Measurements from ENCODE around the gene ZNF234. TPM values are rescaled to one million over a fixed set of nuclear protein-coding genes. Genes with fewer than 3 reads are reported as not detected.

Gene ZNF234
- total RNA-seq, 1 experiment from 2014 or later: 7.5 TPM

DNA sequence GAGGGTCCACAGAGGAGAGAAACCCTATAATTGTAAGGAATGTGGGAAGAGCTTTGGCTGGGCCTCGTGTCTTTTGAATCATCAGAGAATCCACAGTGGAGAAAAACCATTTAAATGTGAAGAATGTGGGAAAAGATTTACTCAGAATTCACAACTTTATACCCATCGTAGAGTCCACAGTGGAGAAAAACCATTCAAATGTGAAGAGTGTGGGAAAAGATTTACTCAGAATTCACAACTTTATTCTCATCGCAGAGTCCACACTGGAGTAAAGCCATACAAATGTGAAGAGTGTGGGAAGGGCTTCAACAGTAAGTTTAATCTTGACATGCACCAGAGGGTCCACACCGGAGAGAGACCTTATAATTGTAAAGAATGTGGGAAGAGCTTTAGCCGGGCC lies 9.4 kb upstream of the ZNF234 start (continued):
- TF ChIP-seq, protein P1, sequence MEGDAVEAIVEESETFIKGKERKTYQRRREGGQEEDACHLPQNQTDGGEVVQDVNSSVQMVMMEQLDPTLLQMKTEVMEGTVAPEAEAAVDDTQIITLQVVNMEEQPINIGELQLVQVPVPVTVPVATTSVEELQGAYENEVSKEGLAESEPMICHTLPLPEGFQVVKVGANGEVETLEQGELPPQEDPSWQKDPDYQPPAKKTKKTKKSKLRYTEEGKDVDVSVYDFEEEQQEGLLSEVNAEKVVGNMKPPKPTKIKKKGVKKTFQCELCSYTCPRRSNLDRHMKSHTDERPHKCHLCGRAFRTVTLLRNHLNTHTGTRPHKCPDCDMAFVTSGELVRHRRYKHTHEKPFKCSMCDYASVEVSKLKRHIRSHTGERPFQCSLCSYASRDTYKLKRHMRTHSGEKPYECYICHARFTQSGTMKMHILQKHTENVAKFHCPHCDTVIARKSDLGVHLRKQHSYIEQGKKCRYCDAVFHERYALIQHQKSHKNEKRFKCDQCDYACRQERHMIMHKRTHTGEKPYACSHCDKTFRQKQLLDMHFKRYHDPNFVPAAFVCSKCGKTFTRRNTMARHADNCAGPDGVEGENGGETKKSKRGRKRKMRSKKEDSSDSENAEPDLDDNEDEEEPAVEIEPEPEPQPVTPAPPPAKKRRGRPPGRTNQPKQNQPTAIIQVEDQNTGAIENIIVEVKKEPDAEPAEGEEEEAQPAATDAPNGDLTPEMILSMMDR (IDR thresholded peaks at IDR 0.05): no peak
- TF ChIP-seq, protein P2, sequence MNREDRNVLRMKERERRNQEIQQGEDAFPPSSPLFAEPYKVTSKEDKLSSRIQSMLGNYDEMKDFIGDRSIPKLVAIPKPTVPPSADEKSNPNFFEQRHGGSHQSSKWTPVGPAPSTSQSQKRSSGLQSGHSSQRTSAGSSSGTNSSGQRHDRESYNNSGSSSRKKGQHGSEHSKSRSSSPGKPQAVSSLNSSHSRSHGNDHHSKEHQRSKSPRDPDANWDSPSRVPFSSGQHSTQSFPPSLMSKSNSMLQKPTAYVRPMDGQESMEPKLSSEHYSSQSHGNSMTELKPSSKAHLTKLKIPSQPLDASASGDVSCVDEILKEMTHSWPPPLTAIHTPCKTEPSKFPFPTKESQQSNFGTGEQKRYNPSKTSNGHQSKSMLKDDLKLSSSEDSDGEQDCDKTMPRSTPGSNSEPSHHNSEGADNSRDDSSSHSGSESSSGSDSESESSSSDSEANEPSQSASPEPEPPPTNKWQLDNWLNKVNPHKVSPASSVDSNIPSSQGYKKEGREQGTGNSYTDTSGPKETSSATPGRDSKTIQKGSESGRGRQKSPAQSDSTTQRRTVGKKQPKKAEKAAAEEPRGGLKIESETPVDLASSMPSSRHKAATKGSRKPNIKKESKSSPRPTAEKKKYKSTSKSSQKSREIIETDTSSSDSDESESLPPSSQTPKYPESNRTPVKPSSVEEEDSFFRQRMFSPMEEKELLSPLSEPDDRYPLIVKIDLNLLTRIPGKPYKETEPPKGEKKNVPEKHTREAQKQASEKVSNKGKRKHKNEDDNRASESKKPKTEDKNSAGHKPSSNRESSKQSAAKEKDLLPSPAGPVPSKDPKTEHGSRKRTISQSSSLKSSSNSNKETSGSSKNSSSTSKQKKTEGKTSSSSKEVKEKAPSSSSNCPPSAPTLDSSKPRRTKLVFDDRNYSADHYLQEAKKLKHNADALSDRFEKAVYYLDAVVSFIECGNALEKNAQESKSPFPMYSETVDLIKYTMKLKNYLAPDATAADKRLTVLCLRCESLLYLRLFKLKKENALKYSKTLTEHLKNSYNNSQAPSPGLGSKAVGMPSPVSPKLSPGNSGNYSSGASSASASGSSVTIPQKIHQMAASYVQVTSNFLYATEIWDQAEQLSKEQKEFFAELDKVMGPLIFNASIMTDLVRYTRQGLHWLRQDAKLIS (CRISPR knock-in tag; IDR thresholded peaks at IDR 0.05; ENCODE audit: borderline replicate concordance): no peak
- TF ChIP-seq NR2C2 (CRISPR knock-in tag; IDR thresholded peaks at IDR 0.05) (no peak), KAT7 (CRISPR knock-in tag; IDR thresholded peaks at IDR 0.05; ENCODE audit: borderline replicate concordance) (no peak), IRF2 (CRISPR knock-in tag; IDR thresholded peaks at IDR 0.05; ENCODE audit: borderline replicate concordance, low read depth) (no peak), ZNF232 (CRISPR knock-in tag; IDR thresholded peaks at IDR 0.05) (no peak), RORB (CRISPR knock-in tag; IDR thresholded peaks at IDR 0.05) (no peak)
- TF ChIP-seq, protein P3, sequence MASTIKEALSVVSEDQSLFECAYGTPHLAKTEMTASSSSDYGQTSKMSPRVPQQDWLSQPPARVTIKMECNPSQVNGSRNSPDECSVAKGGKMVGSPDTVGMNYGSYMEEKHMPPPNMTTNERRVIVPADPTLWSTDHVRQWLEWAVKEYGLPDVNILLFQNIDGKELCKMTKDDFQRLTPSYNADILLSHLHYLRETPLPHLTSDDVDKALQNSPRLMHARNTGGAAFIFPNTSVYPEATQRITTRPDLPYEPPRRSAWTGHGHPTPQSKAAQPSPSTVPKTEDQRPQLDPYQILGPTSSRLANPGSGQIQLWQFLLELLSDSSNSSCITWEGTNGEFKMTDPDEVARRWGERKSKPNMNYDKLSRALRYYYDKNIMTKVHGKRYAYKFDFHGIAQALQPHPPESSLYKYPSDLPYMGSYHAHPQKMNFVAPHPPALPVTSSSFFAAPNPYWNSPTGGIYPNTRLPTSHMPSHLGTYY (CRISPR knock-in tag; IDR thresholded peaks at IDR 0.05): no peak
- TF ChIP-seq, protein P4, sequence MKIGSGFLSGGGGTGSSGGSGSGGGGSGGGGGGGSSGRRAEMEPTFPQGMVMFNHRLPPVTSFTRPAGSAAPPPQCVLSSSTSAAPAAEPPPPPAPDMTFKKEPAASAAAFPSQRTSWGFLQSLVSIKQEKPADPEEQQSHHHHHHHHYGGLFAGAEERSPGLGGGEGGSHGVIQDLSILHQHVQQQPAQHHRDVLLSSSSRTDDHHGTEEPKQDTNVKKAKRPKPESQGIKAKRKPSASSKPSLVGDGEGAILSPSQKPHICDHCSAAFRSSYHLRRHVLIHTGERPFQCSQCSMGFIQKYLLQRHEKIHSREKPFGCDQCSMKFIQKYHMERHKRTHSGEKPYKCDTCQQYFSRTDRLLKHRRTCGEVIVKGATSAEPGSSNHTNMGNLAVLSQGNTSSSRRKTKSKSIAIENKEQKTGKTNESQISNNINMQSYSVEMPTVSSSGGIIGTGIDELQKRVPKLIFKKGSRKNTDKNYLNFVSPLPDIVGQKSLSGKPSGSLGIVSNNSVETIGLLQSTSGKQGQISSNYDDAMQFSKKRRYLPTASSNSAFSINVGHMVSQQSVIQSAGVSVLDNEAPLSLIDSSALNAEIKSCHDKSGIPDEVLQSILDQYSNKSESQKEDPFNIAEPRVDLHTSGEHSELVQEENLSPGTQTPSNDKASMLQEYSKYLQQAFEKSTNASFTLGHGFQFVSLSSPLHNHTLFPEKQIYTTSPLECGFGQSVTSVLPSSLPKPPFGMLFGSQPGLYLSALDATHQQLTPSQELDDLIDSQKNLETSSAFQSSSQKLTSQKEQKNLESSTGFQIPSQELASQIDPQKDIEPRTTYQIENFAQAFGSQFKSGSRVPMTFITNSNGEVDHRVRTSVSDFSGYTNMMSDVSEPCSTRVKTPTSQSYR (CRISPR knock-in tag; IDR thresholded peaks at IDR 0.05): no peak
- TF ChIP-seq, protein P5, sequence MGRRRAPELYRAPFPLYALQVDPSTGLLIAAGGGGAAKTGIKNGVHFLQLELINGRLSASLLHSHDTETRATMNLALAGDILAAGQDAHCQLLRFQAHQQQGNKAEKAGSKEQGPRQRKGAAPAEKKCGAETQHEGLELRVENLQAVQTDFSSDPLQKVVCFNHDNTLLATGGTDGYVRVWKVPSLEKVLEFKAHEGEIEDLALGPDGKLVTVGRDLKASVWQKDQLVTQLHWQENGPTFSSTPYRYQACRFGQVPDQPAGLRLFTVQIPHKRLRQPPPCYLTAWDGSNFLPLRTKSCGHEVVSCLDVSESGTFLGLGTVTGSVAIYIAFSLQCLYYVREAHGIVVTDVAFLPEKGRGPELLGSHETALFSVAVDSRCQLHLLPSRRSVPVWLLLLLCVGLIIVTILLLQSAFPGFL (CRISPR knock-in tag; IDR thresholded peaks at IDR 0.05; ENCODE audit: borderline replicate concordance): no peak

DNA sequence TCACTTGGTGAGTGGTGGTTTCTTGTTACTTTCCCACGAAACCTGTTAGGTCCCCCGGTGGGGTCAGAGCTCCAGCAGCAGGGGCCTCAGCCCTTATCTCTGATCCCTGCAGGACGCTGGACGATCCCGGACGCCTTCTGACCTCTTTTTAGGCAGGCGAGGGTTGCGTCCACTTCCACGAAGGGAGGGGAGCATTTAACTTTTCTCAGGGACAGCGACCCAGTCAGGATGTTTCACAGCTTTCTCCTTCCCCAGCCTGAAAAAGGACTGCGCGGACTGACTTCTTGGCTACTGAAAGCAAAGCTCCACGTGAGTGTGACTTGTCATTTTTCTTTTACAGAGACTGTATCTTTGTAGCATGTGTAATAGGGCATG lies 692 bp downstream of the ZNF234 start:
- no peak overlapping the region for H3K27ac Mint-ChIP-seq
- TF ChIP-seq, protein P6, sequence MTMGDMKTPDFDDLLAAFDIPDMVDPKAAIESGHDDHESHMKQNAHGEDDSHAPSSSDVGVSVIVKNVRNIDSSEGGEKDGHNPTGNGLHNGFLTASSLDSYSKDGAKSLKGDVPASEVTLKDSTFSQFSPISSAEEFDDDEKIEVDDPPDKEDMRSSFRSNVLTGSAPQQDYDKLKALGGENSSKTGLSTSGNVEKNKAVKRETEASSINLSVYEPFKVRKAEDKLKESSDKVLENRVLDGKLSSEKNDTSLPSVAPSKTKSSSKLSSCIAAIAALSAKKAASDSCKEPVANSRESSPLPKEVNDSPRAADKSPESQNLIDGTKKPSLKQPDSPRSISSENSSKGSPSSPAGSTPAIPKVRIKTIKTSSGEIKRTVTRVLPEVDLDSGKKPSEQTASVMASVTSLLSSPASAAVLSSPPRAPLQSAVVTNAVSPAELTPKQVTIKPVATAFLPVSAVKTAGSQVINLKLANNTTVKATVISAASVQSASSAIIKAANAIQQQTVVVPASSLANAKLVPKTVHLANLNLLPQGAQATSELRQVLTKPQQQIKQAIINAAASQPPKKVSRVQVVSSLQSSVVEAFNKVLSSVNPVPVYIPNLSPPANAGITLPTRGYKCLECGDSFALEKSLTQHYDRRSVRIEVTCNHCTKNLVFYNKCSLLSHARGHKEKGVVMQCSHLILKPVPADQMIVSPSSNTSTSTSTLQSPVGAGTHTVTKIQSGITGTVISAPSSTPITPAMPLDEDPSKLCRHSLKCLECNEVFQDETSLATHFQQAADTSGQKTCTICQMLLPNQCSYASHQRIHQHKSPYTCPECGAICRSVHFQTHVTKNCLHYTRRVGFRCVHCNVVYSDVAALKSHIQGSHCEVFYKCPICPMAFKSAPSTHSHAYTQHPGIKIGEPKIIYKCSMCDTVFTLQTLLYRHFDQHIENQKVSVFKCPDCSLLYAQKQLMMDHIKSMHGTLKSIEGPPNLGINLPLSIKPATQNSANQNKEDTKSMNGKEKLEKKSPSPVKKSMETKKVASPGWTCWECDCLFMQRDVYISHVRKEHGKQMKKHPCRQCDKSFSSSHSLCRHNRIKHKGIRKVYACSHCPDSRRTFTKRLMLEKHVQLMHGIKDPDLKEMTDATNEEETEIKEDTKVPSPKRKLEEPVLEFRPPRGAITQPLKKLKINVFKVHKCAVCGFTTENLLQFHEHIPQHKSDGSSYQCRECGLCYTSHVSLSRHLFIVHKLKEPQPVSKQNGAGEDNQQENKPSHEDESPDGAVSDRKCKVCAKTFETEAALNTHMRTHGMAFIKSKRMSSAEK (CRISPR knock-in tag; IDR thresholded peaks at IDR 0.05; ENCODE audit: borderline replicate concordance): no peak
- no peak for TF ChIP-seq JAZF1 (CRISPR knock-in tag; IDR thresholded peaks at IDR 0.05)
- no peak for TF ChIP-seq SP1 (CRISPR knock-in tag; conservative IDR thresholded peaks at IDR 0.05)
- TF ChIP-seq, protein P7, sequence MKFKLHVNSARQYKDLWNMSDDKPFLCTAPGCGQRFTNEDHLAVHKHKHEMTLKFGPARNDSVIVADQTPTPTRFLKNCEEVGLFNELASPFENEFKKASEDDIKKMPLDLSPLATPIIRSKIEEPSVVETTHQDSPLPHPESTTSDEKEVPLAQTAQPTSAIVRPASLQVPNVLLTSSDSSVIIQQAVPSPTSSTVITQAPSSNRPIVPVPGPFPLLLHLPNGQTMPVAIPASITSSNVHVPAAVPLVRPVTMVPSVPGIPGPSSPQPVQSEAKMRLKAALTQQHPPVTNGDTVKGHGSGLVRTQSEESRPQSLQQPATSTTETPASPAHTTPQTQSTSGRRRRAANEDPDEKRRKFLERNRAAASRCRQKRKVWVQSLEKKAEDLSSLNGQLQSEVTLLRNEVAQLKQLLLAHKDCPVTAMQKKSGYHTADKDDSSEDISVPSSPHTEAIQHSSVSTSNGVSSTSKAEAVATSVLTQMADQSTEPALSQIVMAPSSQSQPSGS (CRISPR knock-in tag; IDR thresholded peaks at IDR 0.05; ENCODE audit: borderline replicate concordance, low read depth): no peak
- no peak for TF ChIP-seq CBFB (CRISPR knock-in tag; IDR thresholded peaks at IDR 0.05; ENCODE audit: low read depth)
- TF ChIP-seq FOXP1 (CRISPR knock-in tag; IDR thresholded peaks at IDR 0.05; ENCODE audit: borderline replicate concordance): no peak
- no peak for TF ChIP-seq ZNF219 (CRISPR knock-in tag; IDR thresholded peaks at IDR 0.05; ENCODE audit: borderline replicate concordance)
- TF ChIP-seq, protein P8, sequence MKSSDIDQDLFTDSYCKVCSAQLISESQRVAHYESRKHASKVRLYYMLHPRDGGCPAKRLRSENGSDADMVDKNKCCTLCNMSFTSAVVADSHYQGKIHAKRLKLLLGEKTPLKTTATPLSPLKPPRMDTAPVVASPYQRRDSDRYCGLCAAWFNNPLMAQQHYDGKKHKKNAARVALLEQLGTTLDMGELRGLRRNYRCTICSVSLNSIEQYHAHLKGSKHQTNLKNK (CRISPR knock-in tag; IDR thresholded peaks at IDR 0.05): no peak
- no peak for TF ChIP-seq GABPB1 (CRISPR knock-in tag; IDR thresholded peaks at IDR 0.05)

More for the DNA sequence above, 692 bp downstream of the ZNF234 start:
- ChIA-PET CTCF (no interaction called here), POLR2A (no interaction called here)
- peaks cover 14% of the 10 kb centered on the region for H3K4me1 Mint-ChIP-seq
- peak overlapping the region; percentile 89 for H3K4me3 Mint-ChIP-seq
- no peak for ATAC-seq
- H3K9me3 Mint-ChIP-seq: no peaks in the 10 kb centered on the region
- H3K27me3 Mint-ChIP-seq (ENCODE audit: low read depth): no peaks in the 10 kb centered on the region; the same call in 1 of the 2 replicates
- H3K36me3 Mint-ChIP-seq: peaks cover 2% of the 10 kb centered on the region; the same call in 1 of the 2 replicates
- DNase-seq (ENCODE audit: low spot score): no peak

Measured in WTC11 (cell line).